Vagina (tissue), 2 donors: Measurements from ENCODE around the gene KCNMB4. TPM values are rescaled to one million over a fixed set of nuclear protein-coding genes. Genes with fewer than 3 reads are reported as not detected.

Experiments used
- DNase-seq, 2 donors: peaks; one replicate each; pipeline ENCODE4 v3.0.0-alpha.2; 2017; ENCODE audit errors: extremely low spot score in 2 of 2
- H3K27ac ChIP-seq: fragments of 200-600 bp; sonication (generic); one replicate; pipeline ENCODE4 v1.5.1; 2019
- H3K27me3 ChIP-seq: fragments of 200-600 bp; sonication (generic); one replicate; pipeline ENCODE4 v1.5.1; 2019
- H3K36me3 ChIP-seq, 2 donors: fragments of 200-600 bp; sonication (generic); one replicate each; pipeline ENCODE4 v1.5.1; 2017 to 2019
- H3K4me1 ChIP-seq: fragments of 200-600 bp; sonication (generic); one replicate; pipeline ENCODE4 v1.5.1; 2019
- H3K4me3 ChIP-seq, 2 donors: fragments of 200-600 bp; sonication (generic); 1 replicate in 1 of 2; 2 replicates in 1 of 2; pipeline ENCODE4 v1.5.1; 2016 to 2019
- H3K9me3 ChIP-seq: fragments of 200-600 bp; sonication (generic); one replicate; pipeline ENCODE4 v1.5.1; 2019
- POLR2A ChIP-seq, 2 donors: fragments of 450-650 bp; IDR thresholded peaks; one replicate each; pipeline ENCODE4 v1.6.1; 2017; ENCODE audit warnings: antibody characterized with exemption in 2 of 2, mild to moderate bottlenecking in 2 of 2, moderate library complexity in 2 of 2
- POLR2AphosphoS5 ChIP-seq, 2 donors: sonication (generic); formaldehyde crosslinking; IDR thresholded peaks; one replicate each; pipeline ENCODE4 v1.9.0; 2017; ENCODE audit warnings: antibody characterized with exemption in 2 of 2, mild to moderate bottlenecking in 2 of 2, low read depth in 1 of 2; ENCODE audit not compliant: insufficient read depth in 1 of 2
- intact Hi-C: fragments of 100-400 bp; cut with DNase I; formaldehyde crosslinking; loops from one replicate; pipeline ENCODE4 v1.15.1; 2023
- total RNA-seq: library from RNA; depleted of rRNA; stranded (reverse); fragments of >200 nt; gene quantifications from one replicate; pipeline ENCODE4 v1.2.3, GENCODE V29; 2016
- TF ChIP-seq, protein P1 (sequence below), 3 experiments: fragments of 450-650 bp in 2 of 3; fragments of 200-600 bp in 1 of 3; sonication (generic) in 1 of 3; IDR thresholded peaks; one replicate each; pipeline ENCODE4 v1.5.1; 2017 to 2019; ENCODE audit warnings: antibody characterized with exemption in 3 of 3, mild to moderate bottlenecking in 2 of 3, moderate library complexity in 2 of 3

KCNMB4 gene
- total RNA-seq, 1 donor from 2014 or later = 2.7 TPM

DNA sequence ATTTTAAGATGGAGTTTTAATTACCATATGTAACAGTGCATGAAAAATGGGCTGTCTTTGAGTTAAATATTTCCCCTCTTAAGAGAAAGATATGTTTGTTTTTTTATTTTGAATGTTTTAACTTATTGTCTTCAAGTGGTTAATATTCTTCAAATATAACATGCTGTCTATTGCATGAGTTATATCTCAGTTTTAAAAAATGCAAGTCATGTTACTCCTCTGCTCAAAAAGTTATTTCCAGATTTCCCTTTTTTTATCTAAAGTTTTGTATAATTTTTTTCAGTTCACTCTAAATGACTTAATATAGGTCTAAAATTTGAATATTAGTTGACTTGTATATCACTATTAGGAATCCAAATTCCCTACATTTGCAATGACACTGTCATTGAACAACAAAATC, 5.9 kb upstream of the KCNMB4 start:
- Histone ChIP-seq H3K9me3 (no peaks in the 10 kb centered on the region), H3K36me3 (no peaks in the 10 kb centered on the region), H3K4me3 (no peak overlapping the region), H3K4me1 (peaks cover 4% of the 10 kb centered on the region), H3K27me3 (no peaks in the 10 kb centered on the region), H3K27ac (no peak overlapping the region)
- DNase-seq = no peak
- intact Hi-C loops = no loop called here
- no peak for TF ChIP-seq POLR2AphosphoS5 (IDR thresholded peaks at IDR 0.05; ENCODE audit: insufficient read depth in 1 of 2, low read depth in 1 of 2)

DNA sequence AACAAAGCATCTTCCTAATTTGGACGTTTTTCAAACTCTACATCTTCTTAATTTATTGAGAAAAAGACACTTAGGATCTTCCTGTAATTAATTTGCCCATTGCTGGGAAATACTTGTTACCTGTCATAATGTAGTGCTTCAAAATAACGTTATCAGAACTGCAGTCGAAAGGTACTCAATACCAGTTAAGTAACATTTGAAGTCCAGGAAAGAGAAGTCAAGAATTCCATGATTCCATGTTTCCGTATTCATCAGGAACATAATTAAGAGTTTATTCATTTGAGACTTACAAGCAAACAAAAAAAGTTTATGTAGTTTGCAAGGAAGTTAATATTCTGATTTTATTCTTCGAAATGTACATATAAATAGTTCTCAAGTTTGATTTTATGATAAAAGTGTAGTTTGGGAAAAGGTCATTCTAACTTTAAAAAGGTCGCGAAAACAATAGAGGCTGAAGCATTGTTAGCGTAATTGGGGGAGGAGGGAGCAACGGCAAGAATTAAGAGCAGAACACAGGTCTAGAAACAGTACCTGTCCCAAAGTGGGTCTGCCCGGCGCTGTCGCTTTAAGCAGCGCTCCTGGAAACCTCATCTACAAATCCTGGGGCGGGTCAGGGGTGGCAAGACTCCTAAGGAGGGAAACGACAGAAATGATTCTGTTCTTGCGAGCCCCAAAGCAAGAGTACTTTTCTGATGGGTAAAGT, 1.2 kb upstream of the KCNMB4 start:
- H3K27ac ChIP-seq = no peak overlapping the region
- H3K27me3 ChIP-seq = no peaks in the 10 kb centered on the region
- peak overlapping the region; percentile 66 to 78 for H3K4me3 ChIP-seq
- no peaks in the 10 kb centered on the region for H3K9me3 ChIP-seq
- H3K36me3 ChIP-seq = no peaks in the 10 kb centered on the region
- no peak for DNase-seq
- intact Hi-C loops = no loop called here
- TF ChIP-seq, protein P1, sequence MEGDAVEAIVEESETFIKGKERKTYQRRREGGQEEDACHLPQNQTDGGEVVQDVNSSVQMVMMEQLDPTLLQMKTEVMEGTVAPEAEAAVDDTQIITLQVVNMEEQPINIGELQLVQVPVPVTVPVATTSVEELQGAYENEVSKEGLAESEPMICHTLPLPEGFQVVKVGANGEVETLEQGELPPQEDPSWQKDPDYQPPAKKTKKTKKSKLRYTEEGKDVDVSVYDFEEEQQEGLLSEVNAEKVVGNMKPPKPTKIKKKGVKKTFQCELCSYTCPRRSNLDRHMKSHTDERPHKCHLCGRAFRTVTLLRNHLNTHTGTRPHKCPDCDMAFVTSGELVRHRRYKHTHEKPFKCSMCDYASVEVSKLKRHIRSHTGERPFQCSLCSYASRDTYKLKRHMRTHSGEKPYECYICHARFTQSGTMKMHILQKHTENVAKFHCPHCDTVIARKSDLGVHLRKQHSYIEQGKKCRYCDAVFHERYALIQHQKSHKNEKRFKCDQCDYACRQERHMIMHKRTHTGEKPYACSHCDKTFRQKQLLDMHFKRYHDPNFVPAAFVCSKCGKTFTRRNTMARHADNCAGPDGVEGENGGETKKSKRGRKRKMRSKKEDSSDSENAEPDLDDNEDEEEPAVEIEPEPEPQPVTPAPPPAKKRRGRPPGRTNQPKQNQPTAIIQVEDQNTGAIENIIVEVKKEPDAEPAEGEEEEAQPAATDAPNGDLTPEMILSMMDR (IDR thresholded peaks at IDR 0.05) = no peak
- TF ChIP-seq POLR2AphosphoS5 (IDR thresholded peaks at IDR 0.05; ENCODE audit: insufficient read depth in 1 of 2, low read depth in 1 of 2) = no peak
- TF ChIP-seq POLR2A (IDR thresholded peaks at IDR 0.05) = no peak
- peaks cover 9% of the 10 kb centered on the region for H3K4me1 ChIP-seq

DNA sequence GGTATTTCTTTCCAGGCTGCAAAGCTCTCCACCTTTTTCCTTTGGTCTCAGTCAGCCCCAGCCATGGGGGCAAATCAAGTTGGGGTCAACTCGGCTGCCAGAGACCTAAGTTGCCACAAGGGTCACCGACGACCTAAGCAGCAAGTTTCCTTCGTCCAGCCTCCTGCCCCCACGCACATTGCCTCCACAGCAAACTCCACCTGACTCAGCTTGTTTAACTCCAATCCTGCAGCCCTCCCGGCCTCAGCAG, 767 bp upstream of the KCNMB4 start:
- intact Hi-C loops = no loop called here
- H3K27me3 ChIP-seq = no peaks in the 10 kb centered on the region
- peak overlapping the region; percentile 66 to 78 for H3K4me3 ChIP-seq
- no peak overlapping the region for H3K27ac ChIP-seq
- TF ChIP-seq, protein P1 (IDR thresholded peaks at IDR 0.05) = no peak
- TF ChIP-seq POLR2A (IDR thresholded peaks at IDR 0.05) = no peak
- no peak for TF ChIP-seq POLR2AphosphoS5 (IDR thresholded peaks at IDR 0.05; ENCODE audit: insufficient read depth in 1 of 2, low read depth in 1 of 2)
- no peak for DNase-seq
- no peaks in the 10 kb centered on the region for H3K36me3 ChIP-seq
- no peaks in the 10 kb centered on the region for H3K9me3 ChIP-seq
- H3K4me1 ChIP-seq = peaks cover 9% of the 10 kb centered on the region

DNA sequence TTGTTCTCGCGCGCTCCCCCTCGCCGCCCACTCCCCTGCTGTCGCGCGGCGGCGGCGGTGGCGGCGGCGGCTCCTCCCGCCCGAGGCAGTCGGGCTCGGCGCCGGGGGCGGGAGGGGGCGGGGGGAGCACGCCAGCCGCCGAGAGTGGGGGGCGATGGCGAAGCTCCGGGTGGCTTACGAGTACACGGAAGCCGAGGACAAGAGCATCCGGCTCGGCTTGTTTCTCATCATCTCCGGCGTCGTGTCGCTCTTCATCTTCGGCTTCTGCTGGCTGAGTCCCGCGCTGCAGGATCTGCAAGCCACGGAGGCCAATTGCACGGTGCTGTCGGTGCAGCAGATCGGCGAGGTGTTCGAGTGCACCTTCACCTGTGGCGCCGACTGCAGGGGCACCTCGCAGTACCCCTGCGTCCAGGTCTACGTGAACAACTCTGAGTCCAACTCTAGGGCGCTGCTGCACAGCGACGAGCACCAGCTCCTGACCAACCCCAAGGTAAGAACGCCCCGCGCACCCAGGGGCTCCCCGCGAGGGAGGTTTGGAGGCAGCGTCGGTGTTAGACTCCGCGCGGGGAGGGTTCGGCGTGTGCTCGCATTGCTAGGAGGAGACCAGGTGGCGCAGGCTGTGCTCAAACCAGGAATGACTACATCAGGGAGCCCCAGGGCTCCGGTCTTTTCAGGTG, 629 bp downstream of the KCNMB4 start:
- Histone ChIP-seq H3K4me1 (peaks cover 9% of the 10 kb centered on the region), H3K27ac (peak overlapping the region; percentile 10), H3K27me3 (no peaks in the 10 kb centered on the region), H3K4me3 (peak overlapping the region; percentile 66 to 78), H3K36me3 (no peaks in the 10 kb centered on the region), H3K9me3 (no peaks in the 10 kb centered on the region)
- intact Hi-C loops = no loop called here
- no peak for DNase-seq
- TF ChIP-seq POLR2AphosphoS5 (IDR thresholded peaks at IDR 0.05; ENCODE audit: insufficient read depth in 1 of 2, low read depth in 1 of 2) = peak in 1 of 2 donors; percentile 30
- no peak for TF ChIP-seq POLR2A (IDR thresholded peaks at IDR 0.05)

DNA sequence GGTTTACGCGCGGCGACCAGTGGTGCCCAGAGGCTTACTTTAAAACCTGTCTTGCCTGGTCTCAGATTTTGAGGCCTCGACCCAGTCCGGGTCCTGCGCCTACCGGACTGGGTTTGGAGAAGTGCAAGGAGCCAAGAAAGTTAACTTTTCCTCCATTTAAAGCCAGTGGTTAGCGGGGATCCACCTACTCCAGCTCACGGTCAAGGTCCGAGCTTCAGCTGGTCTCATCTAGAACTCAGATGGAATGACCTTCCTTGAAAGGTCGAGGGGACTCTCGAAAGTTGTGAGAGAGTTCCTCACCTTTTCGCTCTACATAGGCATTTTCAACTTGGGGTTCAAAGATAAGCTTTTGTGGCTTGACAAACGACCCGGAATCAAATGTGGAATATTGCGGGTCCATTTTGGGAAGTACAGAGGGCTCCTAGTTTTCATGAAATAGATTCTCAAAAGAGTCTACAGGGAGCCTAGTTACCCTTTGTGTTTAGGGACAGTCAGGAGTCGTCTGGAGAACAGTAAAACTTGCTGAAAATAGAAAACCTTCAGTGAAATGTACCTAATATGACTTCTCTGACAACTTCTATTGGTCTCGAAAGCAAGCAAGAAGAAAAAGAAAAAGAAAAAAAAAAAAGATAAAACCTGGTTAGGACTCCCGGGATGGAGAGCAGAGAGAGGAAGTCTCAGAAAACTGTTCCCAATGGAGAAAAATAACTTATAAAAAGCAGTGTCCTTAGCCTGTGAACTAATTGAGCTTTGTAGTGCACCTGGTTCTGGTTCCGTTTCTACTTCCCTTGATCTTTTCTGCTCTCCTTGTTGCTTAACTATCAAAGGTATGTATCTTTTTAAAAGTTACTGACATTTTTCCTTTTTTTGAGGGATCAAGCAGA, 1.4 kb downstream of the KCNMB4 start:
- H3K9me3 ChIP-seq = no peaks in the 10 kb centered on the region
- DNase-seq = no peak
- no peaks in the 10 kb centered on the region for H3K27me3 ChIP-seq
- intact Hi-C loops = no loop called here
- H3K4me3 ChIP-seq = peak overlapping the region; percentile 66 to 78
- no peaks in the 10 kb centered on the region for H3K36me3 ChIP-seq
- peaks cover 9% of the 10 kb centered on the region for H3K4me1 ChIP-seq
- TF ChIP-seq POLR2AphosphoS5 (IDR thresholded peaks at IDR 0.05; ENCODE audit: insufficient read depth in 1 of 2, low read depth in 1 of 2) (no peak), POLR2A (IDR thresholded peaks at IDR 0.05) (no peak)
- TF ChIP-seq, protein P1 (IDR thresholded peaks at IDR 0.05) = no peak
- H3K27ac ChIP-seq = peak overlapping the region; percentile 10
